Right atrium auricular region (tissue), 2 donors: ENCODE measurements around the gene AIMP2. TPM values are rescaled to one million over a fixed set of nuclear protein-coding genes. Genes with fewer than 3 reads are reported as not detected.
"Not testable (repeated sequence)": the region's sequence is repeated elsewhere in the genome, so short reads cannot be mapped to it uniquely, and the experiment has no call there.

Experiments used
- DNase-seq: peaks from one replicate; pipeline ENCODE4 v3.0.0-alpha.2; 2019; ENCODE audit warnings: low spot score
- H3K27ac ChIP-seq, 2 donors: fragments of 200-600 bp; sonication (generic); 1 replicate in 1 of 2; 2 replicates in 1 of 2; pipeline ENCODE4 v1.5.1; 2016 to 2019
- H3K27me3 ChIP-seq, 2 donors: fragments of 200-600 bp; sonication (generic); one replicate each; pipeline versions ENCODE4 v1.5.1 to v1.6.0; 2017 to 2019
- H3K36me3 ChIP-seq: fragments of 200-600 bp; sonication (generic); one replicate; pipeline ENCODE4 v1.5.1; 2016
- H3K4me1 ChIP-seq, 2 donors: fragments of 200-600 bp; sonication (generic); one replicate each; pipeline versions ENCODE4 v1.5.1 to v1.6.0; 2017 to 2019
- H3K4me3 ChIP-seq, 2 donors: fragments of 200-600 bp; sonication (generic); 1 replicate in 1 of 2; 2 replicates in 1 of 2; pipeline ENCODE4 v1.5.1; 2017 to 2019; ENCODE audit warnings: mild to moderate bottlenecking in 1 of 2, moderate library complexity in 1 of 2
- H3K9me3 ChIP-seq, 2 donors: fragments of 200-600 bp; sonication (generic); one replicate each; pipeline ENCODE4 v1.5.1; 2019
- CTCF ChIP-seq, 2 donors: fragments of 200-600 bp; sonication (generic); IDR thresholded peaks; one replicate each; pipeline ENCODE4 v1.5.1; 2019; ENCODE audit warnings: antibody characterized with exemption in 2 of 2
- total RNA-seq, 2 donors: library from RNA; depleted of rRNA; stranded (reverse); fragments of >200 nt; gene quantifications; one replicate each; pipeline ENCODE4 v1.1.0, GENCODE V29; 2016

Gene AIMP2
- total RNA-seq, 2 donors from 2014 or later = 38.4 to 53.0 TPM

- Histone ChIP-seq H3K27ac (peak overlapping the region in 1 of 2 donors; percentile 92), H3K27me3 (no peaks in the 10 kb centered on the region), H3K4me3 (peak overlapping the region; percentile 92 to 95), H3K9me3 (no peaks in the 10 kb centered on the region), H3K36me3 (peaks cover 20% of the 10 kb centered on the region), H3K4me1 (peaks cover 0 to 15% of the 10 kb centered on the region in 2 donors)
- TF ChIP-seq CTCF (IDR thresholded peaks at IDR 0.05) = no peak
- DNase-seq = no peak
Measured at GRCh38 chr7:6057316-6058129, 48.5 kb downstream of the AIMP2 start.

GRCh38 chr7:6059941-6060340 lies 50.9 kb downstream of the AIMP2 start:
- DNase-seq, H3K9me3 ChIP-seq, H3K27me3 ChIP-seq, H3K4me3 ChIP-seq, H3K27ac ChIP-seq, H3K36me3 ChIP-seq: not testable (repeated sequence)
- H3K4me1 ChIP-seq = peaks cover 0 to 15% of the 10 kb centered on the region in 2 donors

- no peaks in the 10 kb centered on the region for H3K36me3 ChIP-seq
- H3K27me3 ChIP-seq = no peaks in the 10 kb centered on the region
- TF ChIP-seq CTCF (IDR thresholded peaks at IDR 0.05) = no peak
- H3K4me3 ChIP-seq = no peak overlapping the region
- no peak overlapping the region for H3K27ac ChIP-seq
- no peaks in the 10 kb centered on the region for H3K9me3 ChIP-seq
- no peak for DNase-seq
- H3K4me1 ChIP-seq = no peaks in the 10 kb centered on the region
Measured at GRCh38 chr7:6071406-6071805, 62.3 kb downstream of the AIMP2 start.

Other genes starting within 250 kb of the AIMP2 start
- gene RNF216, start 227.6 kb upstream of the AIMP2 start, total RNA-seq = 10 to 100 TPM; 40.1 to 50.9 TPM
- not detected for gene OCM, start 128.5 kb upstream of the AIMP2 start, total RNA-seq
- gene CCZ1, start 110.5 kb upstream of the AIMP2 start, total RNA-seq = 10 to 100 TPM; 33.6 to 38.3 TPM
- gene RSPH10B, start 38.6 kb upstream of the AIMP2 start, total RNA-seq = not detected
- 1 to 10 TPM; 5.0 to 5.3 TPM for gene PMS2, start 223 bp upstream of the AIMP2 start, total RNA-seq
- not detected for gene ANKRD61, start 22.1 kb downstream of the AIMP2 start, total RNA-seq
- 10 to 100 TPM; 73.2 to 95.2 TPM for gene EIF2AK1, start 49.9 kb downstream of the AIMP2 start, total RNA-seq
- gene USP42, start 95.7 kb downstream of the AIMP2 start, total RNA-seq = 1 to 10 TPM; 3.7 to 5.8 TPM